GM18867 (cell line): Measurements from ENCODE around the gene GCN1.

ENCODE experiments used
- ATAC-seq: cut with Tn5 transposase; IDR thresholded peaks from one replicate; pipeline ENCODE4 v1.9.1; 2021; ENCODE audit warnings: mild to moderate bottlenecking, moderate library complexity; ENCODE audit not compliant: unreplicated experiment

Gene GCN1

DNA sequence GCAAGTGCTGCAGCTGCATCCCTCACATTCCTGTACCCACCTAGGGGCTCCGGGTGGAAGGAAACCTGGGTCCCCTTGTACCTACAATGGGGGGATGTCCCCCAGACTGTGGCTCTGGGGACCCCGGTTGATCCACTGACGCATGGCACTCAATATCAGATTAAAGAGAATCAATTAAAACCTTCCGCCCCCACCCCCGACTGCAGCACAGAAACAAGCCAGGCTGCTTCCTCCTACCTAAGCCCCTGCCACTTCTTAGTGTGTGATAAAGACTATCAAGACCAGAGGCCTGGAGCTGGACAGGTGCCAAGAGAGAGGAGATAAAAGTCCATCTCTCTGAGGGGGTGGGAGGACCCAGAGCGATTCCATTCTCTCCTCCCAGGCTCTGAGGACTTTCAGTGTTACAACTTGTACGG is 34.6 kb upstream of the GCN1 start:
- ATAC-seq = no peak

DNA sequence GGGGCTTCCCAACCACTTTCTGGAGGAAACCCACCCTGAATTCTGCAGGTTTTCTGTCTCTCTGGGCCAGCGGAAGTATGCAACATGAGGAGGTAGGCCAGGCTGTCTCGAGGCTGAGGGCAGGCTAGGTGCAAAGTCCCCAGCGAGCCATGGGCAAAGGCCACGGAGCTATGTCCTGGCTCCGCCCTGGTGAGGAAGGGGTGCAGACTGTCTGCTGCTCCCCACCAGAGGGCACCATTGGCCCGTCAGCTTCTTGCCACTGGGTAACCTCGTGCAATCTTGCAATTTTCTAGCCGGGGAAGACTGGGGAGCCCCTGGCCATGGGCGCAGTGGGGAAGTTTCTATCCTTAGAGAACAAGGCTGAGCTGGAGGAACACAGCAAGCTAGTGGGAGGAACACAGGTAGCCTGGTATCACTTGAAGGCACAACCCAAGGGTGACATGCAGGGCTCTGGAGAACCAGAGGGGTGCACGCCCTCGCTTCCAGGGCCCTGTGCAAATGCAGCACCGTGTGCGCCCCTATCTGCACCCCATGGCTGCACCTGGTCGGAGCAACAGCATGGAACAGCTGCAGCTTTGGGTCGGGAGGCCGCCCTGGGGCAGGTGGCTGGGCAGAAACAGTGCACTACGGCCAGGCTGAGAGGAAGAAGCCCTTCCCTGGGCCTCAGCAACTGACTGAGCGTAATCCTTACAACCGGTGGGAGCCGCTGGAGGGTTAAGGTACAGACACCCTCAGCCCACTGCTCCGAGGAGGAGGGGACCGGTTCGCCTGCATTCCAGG is 34.0 kb upstream of the GCN1 start:
- ATAC-seq = peak; percentile 80

DNA sequence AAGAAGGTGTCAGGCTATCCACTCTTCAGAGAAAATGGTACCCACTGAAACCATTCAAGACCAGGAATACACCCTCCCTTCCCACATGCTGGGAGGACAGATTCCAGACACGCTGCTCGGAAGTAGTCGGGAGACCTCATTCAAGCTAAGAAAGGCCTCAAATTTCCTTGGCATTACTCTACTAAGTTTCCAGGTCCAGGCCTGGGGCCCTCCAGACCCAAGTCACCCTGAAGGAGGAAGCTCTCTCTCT is 33.5 kb upstream of the GCN1 start:
- ATAC-seq = peak; percentile 9

DNA sequence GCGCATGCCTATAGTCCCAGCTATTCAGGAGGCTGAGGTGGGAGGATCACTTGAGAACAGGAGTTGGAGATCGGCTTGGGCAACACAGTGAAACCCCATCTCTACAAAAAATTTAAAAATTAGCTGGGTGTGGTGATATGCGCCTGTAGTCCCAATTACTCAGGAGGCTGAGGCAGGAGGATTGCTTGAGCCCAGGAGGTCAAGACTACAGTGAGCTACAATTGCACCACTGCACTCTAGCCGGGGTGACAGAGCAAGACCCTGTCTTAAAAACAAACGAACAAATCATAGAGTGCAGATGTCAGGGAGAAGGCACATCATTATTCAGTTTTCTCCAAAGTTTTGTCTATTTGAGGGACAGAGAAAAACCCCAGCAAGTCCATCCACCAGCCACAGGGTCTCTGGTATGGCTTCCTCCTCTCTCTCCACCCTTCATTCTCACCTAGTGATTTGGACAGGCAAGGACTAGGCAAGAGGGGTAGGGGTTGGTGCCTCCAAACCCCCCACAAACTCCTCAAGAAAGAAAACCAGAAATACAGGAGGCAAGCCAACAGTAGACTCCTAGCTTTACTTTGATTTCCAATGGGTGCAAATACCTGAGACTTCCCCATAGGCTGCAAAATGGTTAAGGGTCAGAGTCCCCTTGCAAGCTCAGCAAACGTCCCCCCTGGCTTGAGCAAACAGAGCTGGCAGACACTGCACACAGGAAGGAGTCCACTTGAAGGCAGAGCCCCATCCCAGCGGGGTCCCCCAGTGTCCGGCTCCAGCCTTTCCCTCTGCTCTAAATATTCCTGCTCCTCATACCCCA is 32.9 kb upstream of the GCN1 start:
- ATAC-seq = no peak

DNA sequence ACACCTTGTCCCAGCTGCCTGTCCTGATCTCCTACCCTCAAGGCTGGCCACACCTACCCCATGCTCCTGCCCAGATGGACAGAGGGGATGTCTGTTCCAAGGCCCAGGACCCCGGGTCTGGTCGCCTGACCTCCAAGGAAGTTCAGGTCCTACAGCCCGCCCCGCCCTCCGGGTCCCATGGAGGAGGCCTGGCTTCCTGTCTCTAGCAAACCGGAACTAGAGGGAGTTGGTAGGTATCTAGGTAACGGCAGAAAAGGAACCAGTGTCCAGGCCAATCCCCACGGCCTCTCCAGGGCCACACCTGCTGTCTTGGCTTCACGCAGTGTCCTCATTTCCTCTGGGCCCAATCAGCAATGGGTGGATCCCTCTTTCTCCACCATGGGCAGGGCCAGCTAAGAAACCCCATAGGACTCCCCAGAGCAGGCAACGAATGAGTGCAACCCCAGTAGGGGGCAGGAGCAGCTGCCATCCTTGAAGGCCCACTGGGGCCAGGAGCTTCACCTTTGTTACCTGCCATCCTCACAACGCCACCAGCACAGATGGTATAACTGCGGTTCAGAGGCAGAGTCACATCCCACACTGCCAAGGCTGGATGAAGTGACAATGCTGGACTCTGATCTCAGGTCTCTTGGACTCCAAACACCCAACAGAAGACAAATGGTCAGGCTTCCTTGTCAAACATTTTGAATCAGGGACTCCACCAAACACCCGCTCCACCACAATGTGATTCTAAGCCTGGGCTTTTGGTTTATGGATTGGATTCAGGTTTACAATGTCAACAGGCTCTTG is 31.5 kb upstream of the GCN1 start:
- ATAC-seq = no peak

DNA sequence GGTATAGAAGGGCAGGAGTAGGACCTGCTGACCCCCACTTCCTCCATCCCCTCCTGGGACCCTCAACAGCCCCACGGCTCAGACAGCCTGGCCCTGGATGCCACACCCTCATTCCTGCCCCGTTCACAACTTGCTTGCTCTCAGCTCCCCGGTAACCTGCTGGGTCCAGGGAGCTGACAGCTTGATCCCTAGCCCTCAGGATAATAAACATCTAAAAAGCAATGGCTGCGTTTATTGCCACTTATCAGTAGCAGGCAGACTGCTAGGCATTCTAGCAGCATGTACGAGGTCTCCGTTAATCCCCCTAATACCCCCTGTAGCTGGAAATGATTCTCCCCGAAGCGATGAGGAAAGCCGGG is 30.7 kb upstream of the GCN1 start:
- no peak for ATAC-seq

DNA sequence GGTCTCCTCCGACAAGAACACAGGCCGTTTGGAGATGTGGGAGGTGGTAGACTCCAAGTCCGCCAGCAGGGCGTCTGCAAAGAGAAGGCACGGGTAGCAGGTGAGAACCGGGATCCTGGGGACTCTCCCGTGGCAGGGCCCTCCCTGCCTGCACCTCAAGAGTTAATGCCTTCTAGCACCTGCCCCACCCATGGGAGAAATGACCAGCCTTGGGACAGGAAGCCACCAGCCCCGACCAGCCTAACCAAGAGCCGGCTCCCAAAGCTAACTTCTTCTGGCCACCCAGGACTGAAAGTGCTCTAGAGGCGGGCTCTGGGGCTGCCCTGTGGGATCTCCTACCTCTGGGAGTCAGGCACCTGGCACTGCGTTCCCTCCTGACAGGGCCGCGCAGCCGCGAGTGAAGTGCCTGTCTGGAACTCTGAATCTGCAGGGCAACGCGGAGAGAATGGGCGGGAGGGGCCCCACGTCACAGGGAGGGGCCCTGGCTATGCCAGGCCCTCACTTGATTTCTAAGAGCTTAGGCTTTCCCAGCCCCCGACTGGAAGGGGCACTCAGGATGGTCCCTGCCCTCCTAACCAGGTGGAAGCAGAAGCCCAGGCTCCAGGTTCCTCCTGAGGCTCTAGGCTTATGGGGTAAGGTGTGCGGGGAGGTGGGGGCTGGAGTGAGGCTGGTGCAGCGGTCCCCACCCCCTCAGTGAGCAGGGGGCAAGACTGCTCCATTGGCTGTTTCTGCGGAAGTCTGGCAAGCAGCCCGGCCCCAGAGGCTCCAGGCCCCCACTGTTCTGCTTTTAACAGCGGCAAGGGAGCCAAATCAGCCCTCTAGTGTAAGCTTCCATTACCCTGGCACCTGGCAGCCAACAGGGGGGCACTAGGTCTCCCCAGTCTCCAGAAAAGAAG is 30.0 kb upstream of the GCN1 start:
- ATAC-seq = no peak

DNA sequence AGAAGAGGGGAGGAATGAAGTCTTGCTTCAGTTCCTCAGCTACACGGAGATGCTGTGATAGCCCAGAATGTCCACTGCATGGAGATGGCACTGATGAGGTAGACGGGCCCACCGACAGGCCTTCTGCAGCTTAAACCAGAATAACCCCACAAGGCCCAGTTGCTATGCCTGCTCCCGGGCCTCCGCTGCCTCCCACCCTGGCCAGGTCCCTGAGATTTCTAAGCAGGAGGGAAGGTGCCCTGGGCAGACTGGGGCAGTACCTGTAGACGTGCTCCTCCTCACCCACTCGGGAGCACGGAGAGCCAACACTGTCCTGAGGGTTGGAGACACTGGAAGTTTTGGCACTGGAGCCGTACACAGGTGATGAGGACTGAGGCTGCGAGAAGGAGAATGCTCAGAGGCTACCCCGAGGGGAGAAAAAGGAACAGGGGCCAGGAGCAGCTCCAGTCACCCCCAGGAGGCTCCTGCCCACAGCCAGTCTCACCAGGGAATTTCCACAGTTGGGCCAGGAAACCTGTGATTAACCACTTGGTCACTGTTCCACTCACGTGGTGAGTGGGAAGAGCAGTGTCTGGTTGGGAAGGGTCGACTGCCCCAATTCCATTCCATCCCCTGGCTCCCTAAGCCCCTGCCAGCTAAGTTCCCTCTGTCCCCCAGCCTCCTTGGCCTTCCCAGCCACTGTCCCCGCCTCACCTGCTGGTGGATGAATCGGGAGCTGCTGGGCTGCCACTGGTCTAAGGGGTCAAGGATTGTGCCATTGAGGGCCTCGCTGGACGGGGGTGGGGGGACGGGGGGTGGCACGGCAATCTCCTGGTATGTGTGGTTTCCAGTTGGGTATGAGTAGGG is 29.2 kb upstream of the GCN1 start:
- no peak for ATAC-seq

DNA sequence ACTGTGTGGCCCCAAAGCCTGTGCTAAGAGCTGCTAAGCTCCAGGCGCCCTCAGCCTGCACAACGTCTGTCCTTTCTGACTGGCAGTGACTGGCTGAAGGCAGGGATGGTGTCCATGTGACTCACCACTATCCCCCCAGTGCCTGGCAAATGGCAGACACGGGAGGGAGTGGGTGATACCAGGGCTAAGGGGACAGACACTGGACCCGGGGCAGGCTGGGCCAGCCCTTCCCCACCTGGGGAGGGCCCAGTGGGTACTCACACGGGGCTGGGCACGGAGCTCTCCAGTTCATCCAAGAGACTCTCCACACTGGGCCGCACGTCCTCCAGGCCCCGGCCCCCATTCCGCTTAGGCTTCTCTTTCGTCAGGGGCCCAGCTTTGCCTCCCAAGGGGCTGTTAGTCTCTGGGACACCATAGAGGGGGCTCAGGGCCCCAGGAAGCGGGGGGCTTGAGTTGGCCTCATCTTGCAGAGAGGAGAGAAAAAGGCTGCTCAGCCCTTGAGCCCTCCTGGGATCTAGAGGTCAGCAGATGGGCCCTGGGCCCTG is 27.8 kb upstream of the GCN1 start:
- no peak for ATAC-seq

DNA sequence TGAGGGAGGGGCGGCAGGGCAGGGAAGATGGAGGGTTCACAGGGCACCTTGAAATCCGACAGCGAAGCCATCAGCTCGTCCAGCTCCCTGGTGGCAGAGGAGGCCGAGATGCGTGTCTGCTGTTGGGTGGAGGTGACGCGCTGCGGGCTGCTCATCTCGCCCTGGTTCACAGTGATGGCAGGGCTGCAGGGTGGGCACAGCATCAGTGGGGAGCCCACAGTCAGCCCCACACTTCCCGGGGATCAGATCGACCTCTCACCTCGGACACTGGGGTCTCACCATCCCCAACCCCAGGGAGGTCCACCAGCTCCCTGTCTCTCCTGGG is 27.0 kb upstream of the GCN1 start:
- ATAC-seq = no peak

DNA sequence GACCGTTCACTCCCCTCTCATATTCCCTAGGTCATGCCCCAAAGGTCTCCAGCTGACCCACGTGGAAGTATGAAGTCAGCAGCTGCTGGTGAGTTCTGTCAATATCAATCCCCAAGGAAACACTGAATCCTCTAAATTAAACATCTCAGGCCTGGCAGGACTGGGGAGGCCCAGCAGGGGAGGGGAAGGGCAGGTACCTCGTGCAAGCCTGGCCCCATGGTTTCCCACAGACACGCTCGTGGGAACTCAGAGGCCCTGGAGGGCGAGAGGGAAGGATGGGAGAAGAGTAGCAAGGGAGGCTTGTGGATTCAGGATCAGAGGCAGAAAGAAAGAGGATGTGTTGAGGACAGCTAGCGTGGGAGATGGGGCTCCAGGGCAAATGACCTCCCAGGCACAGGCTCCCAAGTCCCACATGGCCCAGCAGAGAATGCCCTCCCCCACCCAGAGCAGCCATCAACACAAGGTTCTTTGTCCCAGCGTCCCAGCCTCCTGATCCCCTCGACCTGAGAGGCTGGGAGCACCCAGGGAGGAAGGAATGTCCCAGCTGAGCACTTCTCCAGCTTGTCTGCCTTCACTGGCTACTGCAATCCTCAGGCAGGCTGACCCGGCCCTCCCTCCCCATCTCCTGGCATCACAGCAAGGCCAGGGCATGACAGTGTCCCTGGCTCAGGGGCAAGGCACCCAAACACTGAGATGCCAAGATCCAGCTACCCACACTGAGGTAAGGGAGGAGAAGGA is 26.5 kb upstream of the GCN1 start:
- no peak for ATAC-seq

DNA sequence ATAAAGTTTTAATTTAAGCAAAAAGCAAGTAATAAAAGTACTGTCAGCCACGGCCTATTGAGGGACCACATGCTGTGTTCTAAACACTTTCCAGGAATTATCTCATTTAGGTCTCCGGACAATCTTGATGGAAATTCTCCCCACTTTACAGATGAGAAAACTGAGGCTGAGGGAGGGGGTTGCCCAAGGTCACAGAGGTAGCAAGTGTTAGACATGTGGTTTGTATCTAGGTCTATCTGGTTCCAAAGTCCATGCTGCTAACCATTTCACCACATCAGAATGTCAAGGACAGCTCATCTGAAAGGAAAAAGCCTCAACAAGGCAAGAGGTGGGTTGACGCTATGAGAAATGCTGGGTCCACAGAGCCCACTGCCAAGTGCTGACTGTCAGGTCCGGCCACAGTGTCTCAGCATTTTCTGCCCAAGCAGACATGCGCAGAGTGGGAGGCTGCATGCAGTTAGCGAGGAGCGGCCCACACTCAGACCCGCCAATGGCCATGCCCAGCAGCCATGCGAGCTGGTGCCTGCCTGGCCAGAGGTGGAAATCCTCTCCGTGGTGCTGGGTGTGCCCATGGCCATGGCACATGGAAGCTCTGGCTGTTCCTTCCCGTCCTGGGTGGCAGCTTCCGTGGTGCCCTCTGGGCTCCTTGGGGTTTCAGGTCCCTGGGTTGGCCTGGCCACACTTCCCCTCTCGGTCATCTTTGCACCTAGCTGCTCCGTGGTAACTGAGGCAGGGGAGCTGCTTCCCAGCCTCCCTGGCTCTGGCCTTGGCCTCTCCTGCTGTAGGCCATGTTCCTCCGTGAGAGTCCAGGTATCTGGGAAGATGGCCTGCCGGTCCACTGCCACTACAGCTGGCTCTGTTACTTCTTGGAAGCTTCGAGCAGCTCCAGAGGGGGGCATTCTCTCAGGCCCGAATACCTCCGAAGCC is 24.4 kb upstream of the GCN1 start:
- no peak for ATAC-seq

DNA sequence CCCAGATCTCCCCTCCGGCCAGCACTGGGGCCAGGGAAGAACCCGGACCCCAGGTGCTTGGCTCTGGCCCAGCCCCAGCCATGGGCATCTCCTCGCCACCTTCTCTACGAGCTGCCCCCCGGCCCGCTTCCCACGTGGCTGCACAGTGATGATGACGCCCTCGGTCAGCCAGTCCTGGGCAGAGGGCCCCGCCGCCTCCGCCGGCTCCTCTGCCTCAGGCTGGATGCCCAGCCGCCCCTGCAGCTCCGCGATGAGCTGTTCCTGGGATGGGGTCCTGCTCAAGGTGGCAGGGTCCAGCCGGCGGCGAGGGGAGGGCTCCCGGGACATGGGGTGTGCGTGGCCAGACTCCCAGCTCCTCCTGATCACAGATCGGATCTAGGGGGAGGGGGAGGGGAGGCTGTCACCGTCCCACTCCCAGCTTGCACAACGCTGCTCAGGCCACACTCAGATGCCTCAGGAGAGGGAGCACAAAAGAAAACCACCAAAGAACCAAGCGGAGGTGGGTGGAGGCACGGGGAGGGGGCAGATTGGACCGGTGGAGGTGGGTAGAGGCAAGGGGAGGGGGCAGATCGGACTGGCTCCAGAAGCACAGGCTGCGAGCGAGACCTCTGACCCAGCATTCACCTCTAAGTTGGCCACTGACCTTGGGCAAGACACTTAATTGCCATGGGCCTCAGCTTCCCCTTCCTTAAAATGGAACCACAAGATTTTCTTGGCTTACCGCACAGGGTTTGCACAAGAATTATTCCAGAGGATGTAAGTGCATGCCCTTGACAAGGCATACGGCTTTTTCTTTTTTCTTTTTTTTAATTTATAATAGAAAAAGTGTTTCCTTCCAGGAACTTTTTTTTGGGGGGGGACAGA is 22.5 kb upstream of the GCN1 start:
- ATAC-seq = no peak

DNA sequence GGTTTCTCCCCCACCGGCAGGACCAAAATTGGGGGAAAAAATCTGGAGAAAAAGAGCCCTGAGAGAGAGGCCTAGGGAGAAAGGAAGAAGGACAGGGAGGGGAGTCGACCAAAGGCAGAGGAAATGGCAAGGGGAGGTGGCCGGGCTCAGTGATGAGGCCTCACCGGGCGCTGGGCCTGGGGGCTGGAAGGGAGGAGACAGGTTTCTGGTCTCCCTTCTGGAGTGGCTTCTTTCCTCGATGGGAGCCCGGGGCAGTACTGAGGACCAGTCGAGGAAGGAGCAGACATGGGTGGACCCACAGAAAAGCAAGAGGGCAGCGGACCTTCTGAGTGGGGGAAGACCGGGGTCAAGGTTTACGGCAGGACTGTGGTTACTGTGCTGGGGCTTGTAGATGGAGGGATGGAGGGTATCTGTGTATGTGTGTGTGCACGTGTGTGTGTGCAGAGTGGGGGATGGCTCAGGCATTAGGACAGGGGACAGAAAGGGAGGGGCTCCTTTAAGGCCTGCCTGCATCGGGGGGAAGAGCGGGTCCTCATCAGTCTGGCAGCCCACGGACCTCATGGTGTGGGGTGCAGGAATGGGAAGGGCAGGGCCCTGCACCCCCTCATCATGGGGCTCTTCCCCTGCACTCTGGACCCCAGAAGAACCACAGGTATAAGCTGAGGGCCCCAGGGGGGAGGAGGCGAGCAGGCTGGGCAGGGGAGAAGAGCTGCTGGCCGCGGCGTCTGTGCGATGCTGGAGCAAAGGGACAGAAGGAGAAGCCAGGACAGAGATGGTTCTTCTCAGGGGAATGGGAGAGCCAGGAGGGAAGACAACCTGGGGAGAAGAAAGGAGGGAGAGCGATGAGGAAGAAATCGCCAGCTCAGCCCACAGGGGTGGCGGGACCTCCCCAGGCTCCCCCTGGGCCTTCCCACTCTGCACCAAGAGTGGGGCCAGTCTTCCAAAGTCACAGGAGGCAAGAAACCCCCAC is 21.5 kb upstream of the GCN1 start:
- no peak for ATAC-seq

DNA sequence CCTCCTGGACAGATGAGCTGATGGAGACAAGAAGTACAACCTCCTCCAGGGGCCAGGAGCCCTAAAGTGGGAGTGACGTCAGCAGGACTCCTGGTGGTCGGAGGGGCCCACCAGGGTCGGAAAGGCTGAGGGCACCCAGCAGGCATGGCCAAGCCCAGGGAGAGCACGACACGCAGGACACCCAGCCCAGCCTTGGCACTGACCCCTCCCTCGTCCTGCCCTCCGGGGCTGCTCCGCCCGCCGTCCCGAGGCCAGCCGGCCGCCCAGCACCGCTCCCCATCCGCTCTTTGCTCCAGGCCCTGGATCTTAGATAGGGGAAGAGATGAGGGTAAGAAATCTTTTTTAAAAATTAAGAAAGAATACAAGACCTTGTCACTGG is 20.8 kb upstream of the GCN1 start:
- no peak for ATAC-seq
